ENCODE data around the gene SSBP3.

DNA sequence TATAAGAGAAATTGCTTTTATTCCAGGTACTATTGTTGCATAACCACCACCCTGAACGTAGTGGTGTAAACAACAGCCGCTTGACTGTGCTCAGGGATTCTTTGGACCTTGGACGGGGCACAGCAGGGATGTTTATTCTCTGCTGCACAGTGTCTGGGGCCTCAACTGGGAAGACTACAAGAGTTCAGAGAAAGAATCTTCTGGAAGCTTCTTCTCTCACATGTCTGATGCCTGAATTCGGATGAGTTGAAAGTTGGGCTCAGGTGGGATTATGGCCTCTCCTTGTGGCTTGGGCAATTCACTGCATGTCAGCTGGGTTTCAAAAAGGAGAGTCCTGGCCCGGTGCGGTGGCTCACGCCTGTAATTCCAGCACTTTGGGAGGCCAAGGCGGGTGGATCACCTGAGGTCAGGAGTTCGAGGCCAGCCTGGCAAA is 19.0 kb upstream of the SSBP3 start:
- TF ChIP-seq, protein P1, sequence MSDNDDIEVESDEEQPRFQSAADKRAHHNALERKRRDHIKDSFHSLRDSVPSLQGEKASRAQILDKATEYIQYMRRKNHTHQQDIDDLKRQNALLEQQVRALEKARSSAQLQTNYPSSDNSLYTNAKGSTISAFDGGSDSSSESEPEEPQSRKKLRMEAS (IDR thresholded peaks at IDR 0.05), result peak; percentile 83
- TF ChIP-seq, protein P2, sequence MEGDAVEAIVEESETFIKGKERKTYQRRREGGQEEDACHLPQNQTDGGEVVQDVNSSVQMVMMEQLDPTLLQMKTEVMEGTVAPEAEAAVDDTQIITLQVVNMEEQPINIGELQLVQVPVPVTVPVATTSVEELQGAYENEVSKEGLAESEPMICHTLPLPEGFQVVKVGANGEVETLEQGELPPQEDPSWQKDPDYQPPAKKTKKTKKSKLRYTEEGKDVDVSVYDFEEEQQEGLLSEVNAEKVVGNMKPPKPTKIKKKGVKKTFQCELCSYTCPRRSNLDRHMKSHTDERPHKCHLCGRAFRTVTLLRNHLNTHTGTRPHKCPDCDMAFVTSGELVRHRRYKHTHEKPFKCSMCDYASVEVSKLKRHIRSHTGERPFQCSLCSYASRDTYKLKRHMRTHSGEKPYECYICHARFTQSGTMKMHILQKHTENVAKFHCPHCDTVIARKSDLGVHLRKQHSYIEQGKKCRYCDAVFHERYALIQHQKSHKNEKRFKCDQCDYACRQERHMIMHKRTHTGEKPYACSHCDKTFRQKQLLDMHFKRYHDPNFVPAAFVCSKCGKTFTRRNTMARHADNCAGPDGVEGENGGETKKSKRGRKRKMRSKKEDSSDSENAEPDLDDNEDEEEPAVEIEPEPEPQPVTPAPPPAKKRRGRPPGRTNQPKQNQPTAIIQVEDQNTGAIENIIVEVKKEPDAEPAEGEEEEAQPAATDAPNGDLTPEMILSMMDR (IDR thresholded peaks at IDR 0.05; ENCODE audit: low read depth, low read length, missing input control), result no peak
- TF ChIP-seq TAF1 (conservative IDR thresholded peaks at IDR 0.05) (no peak), SP1 (IDR thresholded peaks at IDR 0.05) (peak; percentile 94), GABPA (IDR thresholded peaks at IDR 0.05 in 1 of 2, conservative IDR thresholded peaks at IDR 0.05 in 1 of 2) (peak in 1 of 2 donors; percentile 33), YY1 (IDR thresholded peaks at IDR 0.05) (peak; percentile 60), RAD21 (IDR thresholded peaks at IDR 0.05) (peak; percentile 40), RXRA (IDR thresholded peaks at IDR 0.05) (peak; percentile 86 to 87), HNF4G (IDR thresholded peaks at IDR 0.05) (peak; percentile 85), JUND (IDR thresholded peaks at IDR 0.05) (peak; percentile 26 to 52)
- TF ChIP-seq, protein P3, sequence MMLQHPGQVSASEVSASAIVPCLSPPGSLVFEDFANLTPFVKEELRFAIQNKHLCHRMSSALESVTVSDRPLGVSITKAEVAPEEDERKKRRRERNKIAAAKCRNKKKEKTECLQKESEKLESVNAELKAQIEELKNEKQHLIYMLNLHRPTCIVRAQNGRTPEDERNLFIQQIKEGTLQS (IDR thresholded peaks at IDR 0.05), result peak; percentile 46
- TF ChIP-seq, protein P4, sequence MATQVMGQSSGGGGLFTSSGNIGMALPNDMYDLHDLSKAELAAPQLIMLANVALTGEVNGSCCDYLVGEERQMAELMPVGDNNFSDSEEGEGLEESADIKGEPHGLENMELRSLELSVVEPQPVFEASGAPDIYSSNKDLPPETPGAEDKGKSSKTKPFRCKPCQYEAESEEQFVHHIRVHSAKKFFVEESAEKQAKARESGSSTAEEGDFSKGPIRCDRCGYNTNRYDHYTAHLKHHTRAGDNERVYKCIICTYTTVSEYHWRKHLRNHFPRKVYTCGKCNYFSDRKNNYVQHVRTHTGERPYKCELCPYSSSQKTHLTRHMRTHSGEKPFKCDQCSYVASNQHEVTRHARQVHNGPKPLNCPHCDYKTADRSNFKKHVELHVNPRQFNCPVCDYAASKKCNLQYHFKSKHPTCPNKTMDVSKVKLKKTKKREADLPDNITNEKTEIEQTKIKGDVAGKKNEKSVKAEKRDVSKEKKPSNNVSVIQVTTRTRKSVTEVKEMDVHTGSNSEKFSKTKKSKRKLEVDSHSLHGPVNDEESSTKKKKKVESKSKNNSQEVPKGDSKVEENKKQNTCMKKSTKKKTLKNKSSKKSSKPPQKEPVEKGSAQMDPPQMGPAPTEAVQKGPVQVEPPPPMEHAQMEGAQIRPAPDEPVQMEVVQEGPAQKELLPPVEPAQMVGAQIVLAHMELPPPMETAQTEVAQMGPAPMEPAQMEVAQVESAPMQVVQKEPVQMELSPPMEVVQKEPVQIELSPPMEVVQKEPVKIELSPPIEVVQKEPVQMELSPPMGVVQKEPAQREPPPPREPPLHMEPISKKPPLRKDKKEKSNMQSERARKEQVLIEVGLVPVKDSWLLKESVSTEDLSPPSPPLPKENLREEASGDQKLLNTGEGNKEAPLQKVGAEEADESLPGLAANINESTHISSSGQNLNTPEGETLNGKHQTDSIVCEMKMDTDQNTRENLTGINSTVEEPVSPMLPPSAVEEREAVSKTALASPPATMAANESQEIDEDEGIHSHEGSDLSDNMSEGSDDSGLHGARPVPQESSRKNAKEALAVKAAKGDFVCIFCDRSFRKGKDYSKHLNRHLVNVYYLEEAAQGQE (IDR thresholded peaks at IDR 0.05), result peak; percentile 55
- TF ChIP-seq, protein P5, sequence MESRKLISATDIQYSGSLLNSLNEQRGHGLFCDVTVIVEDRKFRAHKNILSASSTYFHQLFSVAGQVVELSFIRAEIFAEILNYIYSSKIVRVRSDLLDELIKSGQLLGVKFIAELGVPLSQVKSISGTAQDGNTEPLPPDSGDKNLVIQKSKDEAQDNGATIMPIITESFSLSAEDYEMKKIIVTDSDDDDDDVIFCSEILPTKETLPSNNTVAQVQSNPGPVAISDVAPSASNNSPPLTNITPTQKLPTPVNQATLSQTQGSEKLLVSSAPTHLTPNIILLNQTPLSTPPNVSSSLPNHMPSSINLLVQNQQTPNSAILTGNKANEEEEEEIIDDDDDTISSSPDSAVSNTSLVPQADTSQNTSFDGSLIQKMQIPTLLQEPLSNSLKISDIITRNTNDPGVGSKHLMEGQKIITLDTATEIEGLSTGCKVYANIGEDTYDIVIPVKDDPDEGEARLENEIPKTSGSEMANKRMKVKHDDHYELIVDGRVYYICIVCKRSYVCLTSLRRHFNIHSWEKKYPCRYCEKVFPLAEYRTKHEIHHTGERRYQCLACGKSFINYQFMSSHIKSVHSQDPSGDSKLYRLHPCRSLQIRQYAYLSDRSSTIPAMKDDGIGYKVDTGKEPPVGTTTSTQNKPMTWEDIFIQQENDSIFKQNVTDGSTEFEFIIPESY (IDR thresholded peaks at IDR 0.05), result peak; percentile 74

Data from liver (tissue), 3 donors.